HCT116 (cell line): ENCODE results near the gene LRIT2. TPM values are rescaled to one million over a fixed set of nuclear protein-coding genes. Genes with fewer than 3 reads are reported as not detected.

Source experiments
- ATAC-seq: fragments of 200-7000 bp; cut with Tn5 transposase; 2 replicates; pipeline ENCODE4 v1.9.1; 2020; ENCODE audit warnings: mild to moderate bottlenecking, moderate library complexity
- BruUV-seq: library from RNA; stranded (reverse); fragments of 400-500 nt; replicated peaks from 2 replicates; lab custom pipeline; 2021; lab: Mats Ljungman, UMichigan
- CTCF ChIA-PET: fragments of 300-600 bp; sonication (Branson Sonifier 250); formaldehyde crosslinking; loops from one replicate; lab custom pipeline; 2021; ENCODE audit warnings: antibody characterized with exemption; lab: Charles Lee
- POLR2A ChIA-PET: fragments of 300-600, 350-600 bp; sonication (Branson Sonifier 250); formaldehyde crosslinking; loops from one replicate; lab custom pipeline; 2021; ENCODE audit warnings: antibody characterized with exemption; lab: Charles Lee
- RAD21 ChIA-PET, 2 experiments: fragments of 300-600 bp; sonication (Branson Sonifier 250); formaldehyde crosslinking; loops; one replicate each; lab custom pipeline; 2023; ENCODE audit warnings: low total read pairs in 2 of 2; ENCODE audit not compliant: uncharacterized antibody in 2 of 2, unreplicated experiment in 2 of 2, low non-redundant PET in 1 of 2; lab: Charles Lee
- DNase-seq: peaks from one replicate; pipeline ENCODE4 v3.0.0-alpha.2; 2010; ENCODE audit warnings: low read depth, low spot score
- H2AFZ ChIP-seq: fragments of 200-600 bp; shearing (Covaris generic), sonication (generic); 2 replicates; pipeline ENCODE4 v1.6.1; 2017; ENCODE audit warnings: low read depth, mixed run types, mixed read lengths, antibody characterized with exemption, low read length; ENCODE audit not compliant: poor library complexity, severe bottlenecking
- H3K27ac ChIP-seq: 2 replicates; pipeline ENCODE4 v1.5.1; 2012; ENCODE audit warnings: low read depth, low read length
- H3K27me3 ChIP-seq: fragments of 200-600 bp; sonication (generic); 2 replicates; pipeline ENCODE4 v1.6.1; 2016; ENCODE audit warnings: mixed run types, low read length, mixed read lengths; ENCODE audit not compliant: insufficient read depth
- H3K36me3 ChIP-seq, 2 experiments: fragments of 200-500 bp in 1 of 2; fragments of 200-600 bp in 1 of 2; sonication (Bioruptor generic) in 1 of 2; sonication (generic) in 1 of 2; 2 replicates each; pipeline versions ENCODE4 v1.5.1 to v1.6.1; 2014 to 2016; ENCODE audit warnings: low read length in 2 of 2, inconsistent platforms in 1 of 2, mixed read lengths in 1 of 2, mixed run types in 1 of 2; ENCODE audit not compliant: insufficient read depth in 2 of 2, control insufficient read depth in 1 of 2
- H3K4me1 ChIP-seq, 2 experiments: fragments of 200-600 bp in 1 of 2; sonication (generic) in 1 of 2; 2 replicates each; pipeline versions ENCODE4 v1.5.1 to v1.6.1; 2012 to 2017; ENCODE audit warnings: low read length in 2 of 2, inconsistent platforms in 1 of 2, mild to moderate bottlenecking in 1 of 2, mixed read lengths in 1 of 2, mixed run types in 1 of 2, moderate library complexity in 1 of 2; ENCODE audit not compliant: insufficient read depth in 2 of 2, control insufficient read depth in 1 of 2
- H3K4me2 ChIP-seq: fragments of 200-600 bp; sonication (generic); 2 replicates; pipeline ENCODE4 v1.6.1; 2017; ENCODE audit warnings: mixed run types, low read length, mixed read lengths
- H3K4me3 ChIP-seq, 2 experiments: fragments of 200-600 bp in 1 of 2; sonication (generic) in 1 of 2; replicated peaks in 1 of 2; 2 replicates each; pipeline ENCODE4 v1.5.1; 2011 to 2016; ENCODE audit warnings: low read length in 2 of 2, control low read depth in 1 of 2, low read depth in 1 of 2, mild to moderate bottlenecking in 1 of 2, mixed read lengths in 1 of 2, mixed run types in 1 of 2
- H3K79me2 ChIP-seq: fragments of 200-600 bp; sonication (generic); 2 replicates; pipeline ENCODE4 v1.6.1; 2017; ENCODE audit warnings: mild to moderate bottlenecking, mixed run types, low read length, moderate library complexity, mixed read lengths; ENCODE audit not compliant: insufficient read depth
- H3K9ac ChIP-seq: fragments of 200-600 bp; sonication (generic); 2 replicates; pipeline ENCODE4 v1.6.1; 2016; ENCODE audit warnings: low read length, mixed read lengths
- H3K9me2 ChIP-seq: fragments of 200-600 bp; sonication (generic), shearing (Covaris generic); 2 replicates; pipeline ENCODE4 v1.6.1; 2017; ENCODE audit warnings: mixed run types, mild to moderate bottlenecking, moderate library complexity; ENCODE audit not compliant: insufficient read depth
- H3K9me3 ChIP-seq, 2 experiments: fragments of 200-500 bp in 1 of 2; fragments of 200-600 bp in 1 of 2; sonication (Bioruptor generic) in 1 of 2; sonication (generic) in 1 of 2; 2 replicates each; pipeline ENCODE4 v1.6.1; 2014 to 2017; ENCODE audit warnings: low read length in 2 of 2, mixed read lengths in 2 of 2, inconsistent platforms in 1 of 2, low read depth in 1 of 2, mild to moderate bottlenecking in 1 of 2, mixed run types in 1 of 2, moderate library complexity in 1 of 2; ENCODE audit not compliant: control insufficient read depth in 1 of 2, insufficient read depth in 1 of 2
- H4K20me1 ChIP-seq: fragments of 200-600 bp; sonication (generic), shearing (Covaris generic); 2 replicates; pipeline ENCODE4 v1.6.1; 2017; ENCODE audit warnings: mixed run types, mild to moderate bottlenecking, moderate library complexity; ENCODE audit not compliant: insufficient read depth
- CTCF ChIP-seq, 3 experiments: fragments of 200-600 bp in 1 of 3; sonication (generic) in 1 of 3; IDR thresholded peaks in 2 of 3; conservative IDR thresholded peaks in 1 of 3; 2 replicates each; pipeline ENCODE4 v1.5.1; 2012 to 2017; ENCODE audit warnings: low read depth in 2 of 3, low read length in 2 of 3, antibody characterized with exemption in 1 of 3, borderline replicate concordance in 1 of 3, control low read depth in 1 of 3, mild to moderate bottlenecking in 1 of 3, mixed read lengths in 1 of 3, mixed run types in 1 of 3, moderate library complexity in 1 of 3; ENCODE audit not compliant: insufficient read depth in 1 of 3
- EGR1 ChIP-seq: IDR thresholded peaks from 2 replicates; pipeline ENCODE4 v1.6.1; 2012; ENCODE audit warnings: low read depth
- EZH2 ChIP-seq: fragments of 200-600 bp; sonication (generic); IDR thresholded peaks from 2 replicates; pipeline ENCODE4 v1.6.1; 2017; ENCODE audit warnings: antibody characterized with exemption, mixed run types
- EZH2phosphoT487 ChIP-seq: fragments of 200-600 bp; IDR thresholded peaks from 2 replicates; pipeline ENCODE4 v1.6.1; 2018; ENCODE audit warnings: antibody characterized with exemption, borderline replicate concordance
- FOSL1 ChIP-seq: IDR thresholded peaks from 2 replicates; pipeline ENCODE4 v1.6.1; 2012; ENCODE audit warnings: low read depth
- JUND ChIP-seq: IDR thresholded peaks from 2 replicates; pipeline ENCODE4 v1.6.1; 2012
- POLR2A ChIP-seq: IDR thresholded peaks from 2 replicates; pipeline ENCODE4 v1.7.0; 2011; ENCODE audit warnings: borderline replicate concordance; ENCODE audit not compliant: insufficient read depth, insufficient read length; ENCODE audit errors: extremely low read depth
- POLR2AphosphoS5 ChIP-seq: IDR thresholded peaks from 2 replicates; pipeline ENCODE4 v1.6.1; 2011; ENCODE audit warnings: mild to moderate bottlenecking, low read depth, low read length, moderate library complexity
- REST ChIP-seq: IDR thresholded peaks from 2 replicates; pipeline ENCODE4 v1.6.1; 2012; ENCODE audit warnings: low read depth
- SIN3A ChIP-seq: IDR thresholded peaks from 2 replicates; pipeline ENCODE4 v1.6.1; 2012; ENCODE audit warnings: low read depth
- TCF7L2 ChIP-seq: IDR thresholded peaks from 2 replicates; pipeline ENCODE4 v1.7.0; 2011; ENCODE audit warnings: borderline replicate concordance, inconsistent platforms; ENCODE audit not compliant: insufficient read depth, insufficient read length; ENCODE audit errors: extremely low read depth
- ZFX ChIP-seq: fragments of 450-650 bp; IDR thresholded peaks from 2 replicates; pipeline ENCODE4 v1.6.1; 2017
- ZNF274 ChIP-seq: fragments of 200-500 bp; sonication (Bioruptor generic); IDR thresholded peaks from 2 replicates; pipeline ENCODE4 v1.6.1; 2014; ENCODE audit warnings: mild to moderate bottlenecking, low read depth, low read length, inconsistent platforms
- intact Hi-C: fragments of 100-400 bp; cut with micrococcal nuclease; formaldehyde crosslinking; loops from 2 replicates; pipeline ENCODE4 v1.10.0; 2022
- total RNA-seq: library from RNA; stranded (reverse); gene quantifications from one replicate; pipeline ENCODE4 v1.2.1, GENCODE V29; 2021; ENCODE audit not compliant: unreplicated experiment

Gene LRIT2
- total RNA-seq, 1 experiment from 2014 or later, result not detected

GRCh38 chr10:84198206-84198915, 27.0 kb downstream of the LRIT2 start (continued):
- TF ChIP-seq POLR2A (no peak), EZH2phosphoT487 (no peak), POLR2AphosphoS5 (no peak), TCF7L2 (no peak), JUND (no peak)

- Histone ChIP-seq H3K27me3 (peaks cover 19% of the 10 kb centered on the region), H3K4me2 (no peak overlapping the region), H4K20me1 (no peaks in the 10 kb centered on the region), H3K4me1 (no peaks in the 10 kb centered on the region), H3K79me2 (no peaks in the 10 kb centered on the region), H2AFZ (no peak overlapping the region), H3K9me2 (no peaks in the 10 kb centered on the region), H3K9ac (no peak overlapping the region), H3K4me3 (no peak overlapping the region), H3K36me3 (no peaks in the 10 kb centered on the region), H3K9me3 (no peaks in the 10 kb centered on the region), H3K27ac (no peak overlapping the region)
- intact Hi-C loops, result no loop called here
- TF ChIP-seq JUND (no peak), ZNF274 (no peak), CTCF (IDR thresholded peaks at IDR 0.05 in 2 of 3, conservative IDR thresholded peaks at IDR 0.05 in 1 of 3; ENCODE audit: borderline replicate concordance in 1 of 3, insufficient read depth in 1 of 3, low read depth in 2 of 3, low read length in 2 of 3) (no peak), EGR1 (no peak), SIN3A (no peak), ZFX (no peak), POLR2AphosphoS5 (no peak), EZH2 (no peak), FOSL1 (no peak), REST (no peak)
- ChIA-PET POLR2A (no interaction called here), RAD21 (no interaction called here), CTCF (no interaction called here)
- ATAC-seq (no peak), DNase-seq (no peak)
- no TSS peak for BruUV-seq
These were observed 27.7 kb downstream of the LRIT2 start for GRCh38 chr10:84197643-84198042.
